OCI-M2 (cell line): ENCODE measurements around the gene OR2W1.

ENCODE experiments used
- DNase-seq: peaks from one replicate; lab custom pipeline; 2025; ENCODE audit not compliant: unreplicated experiment; lab: John Stamatoyannopoulos, UW

Gene OR2W1

GRCh38 chr6:29005183-29005885 is 39.6 kb downstream of the OR2W1 start, which contains the start of gene ZNF311:
TSS of gene ZNF311 (minus strand) at chr6:29005315. CDS start at chr6:29003954, 1,361 bp downstream.
- DNase-seq: peak; percentile 74

GRCh38 chr6:28996844-28997510 is 48.0 kb downstream of the OR2W1 start:
- DNase-seq: no peak

- no peak for DNase-seq
Observed at GRCh38 chr6:28995093-28995650, 49.8 kb downstream of the OR2W1 start.
